Lung (tissue), 12 donors: ENCODE measurements around the gene TAGLN. TPM values are rescaled to one million over a fixed set of nuclear protein-coding genes. Genes with fewer than 3 reads are reported as not detected.
A peak's percentile ranks its signal among the peaks of the same experiment; 100 is the strongest.

Experiments
- ATAC-seq: fragments of 200-7000 bp; cut with Tn5 transposase; one replicate; pipeline ENCODE4 v1.9.1; 2020; ENCODE audit warnings: moderate number of reproducible peaks; ENCODE audit not compliant: insufficient read depth, low FRiP score
- DNase-seq, 3 donors: peaks; one replicate each; pipeline ENCODE4 v3.0.0-alpha.2; 2013 to 2017
- H3K27ac ChIP-seq, 2 donors: one replicate each; pipeline ENCODE4 v1.5.1; 2013; ENCODE audit warnings: mild to moderate bottlenecking in 2 of 2, moderate library complexity in 2 of 2, control low read depth in 1 of 2, inconsistent platforms in 1 of 2, low read depth in 1 of 2, low read length in 1 of 2
- H3K27me3 ChIP-seq, 3 donors: one replicate each; pipeline ENCODE4 v1.5.1; 2013; ENCODE audit warnings: low read length in 2 of 3; ENCODE audit not compliant: control insufficient read depth in 3 of 3, insufficient read depth in 3 of 3
- H3K36me3 ChIP-seq, 4 donors: one replicate each; pipeline ENCODE4 v1.5.1; 2013; ENCODE audit warnings: low read length in 4 of 4, mild to moderate bottlenecking in 1 of 4, moderate library complexity in 1 of 4; ENCODE audit not compliant: control insufficient read depth in 4 of 4, insufficient read depth in 4 of 4
- H3K4me1 ChIP-seq, 5 donors: one replicate each; pipeline ENCODE4 v1.5.1; 2013; ENCODE audit warnings: low read length in 5 of 5, mild to moderate bottlenecking in 2 of 5, moderate library complexity in 1 of 5; ENCODE audit not compliant: control insufficient read depth in 5 of 5, insufficient read depth in 5 of 5
- H3K4me3 ChIP-seq: one replicate; pipeline ENCODE4 v1.5.1; 2013; ENCODE audit warnings: mild to moderate bottlenecking, control low read depth, moderate library complexity
- H3K9ac ChIP-seq, 2 donors: one replicate each; pipeline ENCODE4 v1.5.1; 2013; ENCODE audit warnings: low read length in 2 of 2, control low read depth in 1 of 2; ENCODE audit not compliant: insufficient read depth in 1 of 2
- H3K9me3 ChIP-seq, 4 donors: one replicate each; pipeline ENCODE4 v1.5.1; 2013; ENCODE audit warnings: low read length in 3 of 4, mild to moderate bottlenecking in 1 of 4, moderate library complexity in 1 of 4; ENCODE audit not compliant: control insufficient read depth in 4 of 4, insufficient read depth in 3 of 4
- WGBS, 2 donors: extraction: QIAGEN DNeasy Blood & Tissue Kit; methylation state at CpG; one replicate each; pipeline ENCODE4 v1.1.7; 2013; 5-methylcytosine and 5-hydroxymethylcytosine counted together
- polyA plus RNA-seq, 2 donors: library from polyadenylated mRNA; stranded (reverse); fragments of 200-250 nt; gene quantifications; one replicate each; pipeline ENCODE4 v1.2.1, GENCODE V29; 2013
- total RNA-seq, 2 donors: library from RNA; depleted of rRNA in 1 of 2; stranded (reverse); fragments of >200 nt in 1 of 2; gene quantifications; one replicate each; pipeline ENCODE4 v1.2.1, GENCODE V29; 2014 to 2021
- TF ChIP-seq, protein P1 (sequence below): IDR thresholded peaks from 2 replicates; pipeline ENCODE4 v1.5.1; 2012; ENCODE audit warnings: mild to moderate bottlenecking; ENCODE audit errors: control extremely low read depth, extremely low read depth
- donor health status: control.
- donor health status: control.
- donor health status: Bipolar disorder and iron deficiency.
- donor health status: healthy.
- donor health status: DM: yes; HTN: yes; CAD: no.

The TAGLN gene
- total and polyA plus RNA-seq, 4 donors = 172 to 683 (median 519) TPM

GRCh38 chr11:117223741-117224689 lies 24.8 kb downstream of the TAGLN start:
- TF ChIP-seq, protein P1, sequence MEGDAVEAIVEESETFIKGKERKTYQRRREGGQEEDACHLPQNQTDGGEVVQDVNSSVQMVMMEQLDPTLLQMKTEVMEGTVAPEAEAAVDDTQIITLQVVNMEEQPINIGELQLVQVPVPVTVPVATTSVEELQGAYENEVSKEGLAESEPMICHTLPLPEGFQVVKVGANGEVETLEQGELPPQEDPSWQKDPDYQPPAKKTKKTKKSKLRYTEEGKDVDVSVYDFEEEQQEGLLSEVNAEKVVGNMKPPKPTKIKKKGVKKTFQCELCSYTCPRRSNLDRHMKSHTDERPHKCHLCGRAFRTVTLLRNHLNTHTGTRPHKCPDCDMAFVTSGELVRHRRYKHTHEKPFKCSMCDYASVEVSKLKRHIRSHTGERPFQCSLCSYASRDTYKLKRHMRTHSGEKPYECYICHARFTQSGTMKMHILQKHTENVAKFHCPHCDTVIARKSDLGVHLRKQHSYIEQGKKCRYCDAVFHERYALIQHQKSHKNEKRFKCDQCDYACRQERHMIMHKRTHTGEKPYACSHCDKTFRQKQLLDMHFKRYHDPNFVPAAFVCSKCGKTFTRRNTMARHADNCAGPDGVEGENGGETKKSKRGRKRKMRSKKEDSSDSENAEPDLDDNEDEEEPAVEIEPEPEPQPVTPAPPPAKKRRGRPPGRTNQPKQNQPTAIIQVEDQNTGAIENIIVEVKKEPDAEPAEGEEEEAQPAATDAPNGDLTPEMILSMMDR = no peak
- no peaks in the 10 kb centered on the region for H3K9me3 ChIP-seq
- ATAC-seq (no peak), DNase-seq (no peak)
- peaks cover 0 to 20% (median 6%) of the 10 kb centered on the region in 5 donors for H3K4me1 ChIP-seq
- H3K36me3 ChIP-seq = peaks cover 16 to 51% (median 26%) of the 10 kb centered on the region in 4 donors
- no peaks in the 10 kb centered on the region for H3K27me3 ChIP-seq
- H3K9ac ChIP-seq = no peak overlapping the region
- H3K27ac ChIP-seq = no peak overlapping the region
- 84 to 85% methylated on average over 17 of the region's 17 CpGs for WGBS, 2 donors
- no peak overlapping the region for H3K4me3 ChIP-seq

DNA sequence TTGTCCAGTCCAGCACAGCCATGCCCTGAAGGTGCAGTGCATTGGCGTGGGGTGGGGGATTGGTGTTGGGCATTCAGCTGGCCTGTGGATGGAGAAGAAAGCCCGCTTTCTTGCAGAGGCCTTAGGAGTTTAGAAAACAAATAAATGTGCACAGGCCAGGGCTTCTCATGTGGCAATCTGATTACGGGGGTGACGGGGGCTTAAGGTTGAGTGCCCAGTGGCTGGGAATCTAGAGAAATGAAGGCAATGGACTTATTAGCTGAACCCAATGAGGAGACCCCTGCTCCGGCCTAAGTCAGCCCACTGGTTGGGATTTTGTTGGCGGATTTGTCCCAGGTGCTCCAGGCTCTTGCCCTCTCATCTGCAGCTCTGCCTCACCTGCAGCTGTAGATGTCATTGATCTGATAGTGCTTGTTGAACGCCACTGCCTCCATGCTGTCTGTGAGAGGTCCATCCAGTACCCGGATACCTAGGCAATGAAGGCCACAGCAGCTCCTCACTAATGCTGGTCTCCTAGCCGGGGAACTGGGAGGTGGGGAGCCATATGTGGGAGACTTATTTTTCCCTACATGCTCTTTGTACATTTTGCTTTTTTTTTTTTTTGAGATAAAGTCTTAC lies 26.5 kb downstream of the TAGLN start:
- TF ChIP-seq, protein P1 = no peak
- Histone ChIP-seq H3K9ac (no peak overlapping the region), H3K36me3 (peaks cover 12 to 52% (median 24%) of the 10 kb centered on the region in 4 donors), H3K4me1 (peaks cover 0 to 17% (median 7%) of the 10 kb centered on the region in 5 donors), H3K4me3 (no peak overlapping the region), H3K27ac (no peak overlapping the region), H3K27me3 (no peaks in the 10 kb centered on the region), H3K9me3 (no peaks in the 10 kb centered on the region)
- ATAC-seq = no peak
- DNase-seq = no peak
- WGBS, 2 donors = 95% methylated on average over 9 of the region's 9 CpGs

DNA sequence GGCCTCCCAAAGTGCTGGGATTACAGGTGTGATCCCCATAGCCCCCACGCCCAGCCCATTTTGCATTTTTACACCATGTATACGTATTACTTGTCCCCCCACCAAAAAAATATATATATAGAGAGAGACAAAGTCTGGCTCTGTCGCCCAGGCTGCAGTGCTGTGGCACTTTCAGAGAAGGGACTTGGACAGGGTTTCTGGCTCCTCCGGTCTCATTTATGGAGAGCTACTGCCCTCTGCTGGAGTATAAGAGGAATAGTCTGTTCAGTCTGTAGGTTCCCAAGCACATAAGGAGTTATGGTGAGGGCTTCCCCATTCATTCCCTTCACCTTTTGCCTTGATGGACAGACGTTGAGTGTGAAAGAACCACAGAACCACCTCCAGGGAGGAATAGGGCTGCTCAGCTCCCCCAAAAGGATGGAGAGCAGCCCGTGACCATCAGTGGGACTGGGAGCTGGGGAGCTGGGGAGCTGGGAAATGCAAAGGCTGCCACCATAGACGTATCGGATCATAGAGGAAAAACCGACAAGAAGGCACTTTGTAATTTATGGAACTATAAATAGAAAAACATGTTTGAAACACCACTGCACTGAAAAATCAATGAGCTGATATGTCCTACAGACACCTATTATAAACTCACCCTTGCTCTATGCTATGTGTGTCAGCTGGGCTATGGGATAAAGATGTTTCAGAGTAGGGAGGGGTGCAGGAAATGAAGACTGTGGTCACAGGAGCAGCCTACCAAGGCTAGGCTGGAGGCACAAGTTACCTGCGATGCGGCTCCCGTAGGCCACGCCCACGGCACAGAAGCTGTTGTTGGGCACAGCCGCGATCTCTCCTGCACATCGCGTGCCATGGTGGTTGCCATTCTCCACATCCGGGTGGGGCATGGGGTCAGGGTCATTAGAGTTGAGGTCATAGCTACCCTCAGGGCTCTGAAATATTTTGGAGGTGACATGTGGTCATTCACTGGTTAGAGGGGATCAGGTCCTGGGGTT lies 27.5 kb downstream of the TAGLN start:
- peak; percentile 81 for ATAC-seq
- Histone ChIP-seq H3K27me3 (no peaks in the 10 kb centered on the region), H3K9ac (no peak overlapping the region), H3K27ac (no peak overlapping the region), H3K36me3 (peaks cover 12 to 46% (median 23%) of the 10 kb centered on the region in 4 donors), H3K9me3 (no peaks in the 10 kb centered on the region), H3K4me3 (no peak overlapping the region), H3K4me1 (peaks cover 0 to 16% (median 1%) of the 10 kb centered on the region in 5 donors)
- DNase-seq = peak; percentile 54 to 89 (median 86)
- 75 to 77% methylated on average over 19 of the region's 19 CpGs for WGBS, 2 donors
- TF ChIP-seq, protein P1 = peak; percentile 80
